Naive thymus-derived CD4-positive, alpha-beta T cell (primary cell): ENCODE measurements around the gene TP73. TPM values are rescaled to one million over a fixed set of nuclear protein-coding genes. Genes with fewer than 3 reads are reported as not detected.

Experiments
- ATAC-seq: fragments of 150-1000 bp; cut with Tn5 transposase; 2 replicates; pipeline ENCODE4 v1.10.0; 2021; ENCODE audit warnings: mild to moderate bottlenecking, moderate library complexity
- CTCF ChIA-PET: fragments of 350-600 bp; sonication (Branson Sonifier 250); formaldehyde crosslinking; loops from one replicate; lab custom pipeline; 2021; ENCODE audit warnings: antibody characterized with exemption; lab: Charles Lee
- POLR2A ChIA-PET: fragments of 350-600 bp; sonication (Branson Sonifier 250); formaldehyde crosslinking; loops from one replicate; lab custom pipeline; 2021; ENCODE audit warnings: antibody characterized with exemption, inconsistent platforms; lab: Charles Lee
- DNase-seq, 9 donors: peaks; one replicate each; pipeline versions ENCODE4 v3.0.0 to v3.0.0-alpha.2; 2020 to 2022; ENCODE audit warnings: mixed read lengths in 1 of 9
- H3K27ac ChIP-seq: one replicate; pipeline ENCODE4 v1.7.0; 2013; ENCODE audit warnings: mild to moderate bottlenecking, low read depth, low read length, moderate library complexity
- H3K27me3 ChIP-seq, 2 donors: one replicate each; pipeline ENCODE4 v1.7.0; 2013; ENCODE audit warnings: low read length in 2 of 2, mild to moderate bottlenecking in 2 of 2, moderate library complexity in 2 of 2; ENCODE audit not compliant: control insufficient read depth in 2 of 2, insufficient read depth in 2 of 2
- H3K36me3 ChIP-seq, 3 experiments: 1 replicate in 2 of 3; 2 replicates in 1 of 3; pipeline ENCODE4 v1.7.0; 2013; ENCODE audit warnings: low read length in 3 of 3, mild to moderate bottlenecking in 3 of 3, moderate library complexity in 1 of 3; ENCODE audit not compliant: insufficient read depth in 3 of 3, control insufficient read depth in 2 of 3
- H3K4me1 ChIP-seq, 2 donors: one replicate each; pipeline ENCODE4 v1.7.0; 2013; ENCODE audit warnings: low read length in 2 of 2, mild to moderate bottlenecking in 2 of 2, moderate library complexity in 1 of 2; ENCODE audit not compliant: control insufficient read depth in 2 of 2, insufficient read depth in 2 of 2
- H3K4me3 ChIP-seq: 2 replicates; pipeline ENCODE4 v1.7.0; 2013; ENCODE audit warnings: mild to moderate bottlenecking, low read length
- H3K9me3 ChIP-seq, 3 experiments: 1 replicate in 2 of 3; 2 replicates in 1 of 3; pipeline ENCODE4 v1.7.0; 2013; ENCODE audit warnings: low read length in 3 of 3; ENCODE audit not compliant: control insufficient read depth in 2 of 3
- H3K27ac Mint-ChIP-seq, 9 donors: one replicate each; pipeline ENCODE4 v1.8.0; 2020 to 2022; ENCODE audit warnings: mixed read lengths in 9 of 9, mild to moderate bottlenecking in 8 of 9, moderate library complexity in 5 of 9, inconsistent platforms in 2 of 9
- H3K27me3 Mint-ChIP-seq, 5 donors: one replicate each; pipeline ENCODE4 v1.8.0; 2021 to 2022; ENCODE audit warnings: mixed read lengths in 5 of 5, mild to moderate bottlenecking in 1 of 5
- H3K36me3 Mint-ChIP-seq, 5 donors: one replicate each; pipeline ENCODE4 v1.8.0; 2020 to 2022; ENCODE audit warnings: mixed read lengths in 5 of 5, mild to moderate bottlenecking in 3 of 5, inconsistent platforms in 1 of 5
- H3K4me1 Mint-ChIP-seq, 7 donors: one replicate each; pipeline ENCODE4 v1.8.0; 2020 to 2022; ENCODE audit warnings: mixed read lengths in 7 of 7, mild to moderate bottlenecking in 3 of 7, inconsistent platforms in 1 of 7
- H3K4me3 Mint-ChIP-seq, 10 donors: one replicate each; pipeline ENCODE4 v1.8.0; 2020 to 2022; ENCODE audit warnings: mild to moderate bottlenecking in 10 of 10, mixed read lengths in 10 of 10, moderate library complexity in 6 of 10, inconsistent platforms in 2 of 10
- H3K9me3 Mint-ChIP-seq, 11 donors: one replicate each; pipeline ENCODE4 v1.8.0; 2020 to 2022; ENCODE audit warnings: mixed read lengths in 11 of 11, mild to moderate bottlenecking in 4 of 11, inconsistent platforms in 1 of 11, moderate library complexity in 1 of 11
- intact Hi-C, 2 donors: fragments of 100-400 bp; cut with micrococcal nuclease; formaldehyde crosslinking; loops; one replicate each; pipeline ENCODE4 v1.15.1; 2023
- polyA plus RNA-seq, 2 donors: library from polyadenylated mRNA; unstranded; fragments of 300-500 nt; fragmentation: Illumina TruSeq; gene quantifications; one replicate each; pipeline ENCODE4 v1.2.3, GENCODE V29; 2021
- total RNA-seq, 6 experiments: library from RNA in 5 of 6; stranded (reverse) in 5 of 6; gene quantifications; 1 replicate in 5 of 6; 2 replicates in 1 of 6; pipeline ENCODE4 v1.2.3 and lab custom pipeline; 2021 to 2026

The TP73 gene
- total and polyA plus RNA-seq, 7 experiments from 2014 or later, result 0.03 to 2.4 (median 0.15) TPM; not detected in 2

DNA sequence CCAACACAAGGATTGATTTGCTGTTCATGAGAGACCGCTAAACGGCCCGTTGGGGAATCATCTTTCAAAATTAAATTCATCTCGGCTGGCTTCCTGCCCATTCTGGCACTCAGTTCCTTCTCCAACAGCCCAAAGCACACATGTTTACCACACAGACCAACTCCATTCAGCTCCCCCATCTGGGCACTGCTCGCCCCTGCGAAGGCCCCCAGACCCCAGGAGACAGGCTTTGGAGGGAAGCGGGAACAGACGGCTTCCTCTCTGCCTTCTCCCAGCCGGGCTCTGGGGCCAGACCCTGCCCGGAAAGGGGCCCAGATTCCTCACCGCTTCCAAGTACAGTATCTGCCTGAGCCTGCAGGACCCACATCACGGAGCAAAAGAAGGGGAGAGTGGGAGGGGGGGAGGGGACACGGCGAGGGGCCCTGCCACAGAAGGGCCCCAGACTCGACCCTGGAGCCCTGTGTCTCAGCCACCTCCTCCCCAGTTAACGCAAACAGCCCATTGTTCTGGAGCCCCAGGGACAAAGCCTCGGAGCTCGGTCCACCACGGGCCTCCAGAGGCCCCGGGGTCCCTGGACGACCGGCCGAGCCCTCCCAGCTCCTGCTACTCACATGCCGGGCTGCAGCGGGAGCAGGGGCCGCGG is 41.7 kb upstream of the TP73 start:
- ATAC-seq (no peak), DNase-seq (no peak)
- ChIA-PET POLR2A (no interaction called here), CTCF (interaction anchor here (1.6 kb wide), 1 partner anchor 10 kb away, joined by 4 read pairs; no protein-coding TSS in a partner anchor)
- H3K4me1 ChIP-seq, result peaks cover 0 to 9% of the 10 kb centered on the region in 2 donors
- no peak overlapping the region for H3K27ac ChIP-seq
- no peak overlapping the region for H3K4me3 ChIP-seq
- H3K4me3 Mint-ChIP-seq, result peak overlapping the region in 9 of 10 donors; percentile 70 to 86 (median 79)
- H3K27me3 Mint-ChIP-seq, result peaks cover 0 to 34% (median 6%) of the 10 kb centered on the region in 5 donors
- H3K27me3 ChIP-seq, result no peaks in the 10 kb centered on the region
- no peaks in the 10 kb centered on the region for H3K36me3 Mint-ChIP-seq
- peak overlapping the region in 2 of 9 donors; percentile 20 to 42 for H3K27ac Mint-ChIP-seq
- no peaks in the 10 kb centered on the region for H3K9me3 Mint-ChIP-seq
- intact Hi-C loops, result loop anchor here in 1 of 2 donors (1.0 kb wide), 1 partner anchor 79 kb away; no protein-coding TSS in a partner anchor
- H3K36me3 ChIP-seq, result no peaks in the 10 kb centered on the region
- no peaks in the 10 kb centered on the region for H3K9me3 ChIP-seq
- H3K4me1 Mint-ChIP-seq, result peaks cover 0 to 10% (median 10%) of the 10 kb centered on the region in 7 donors

DNA sequence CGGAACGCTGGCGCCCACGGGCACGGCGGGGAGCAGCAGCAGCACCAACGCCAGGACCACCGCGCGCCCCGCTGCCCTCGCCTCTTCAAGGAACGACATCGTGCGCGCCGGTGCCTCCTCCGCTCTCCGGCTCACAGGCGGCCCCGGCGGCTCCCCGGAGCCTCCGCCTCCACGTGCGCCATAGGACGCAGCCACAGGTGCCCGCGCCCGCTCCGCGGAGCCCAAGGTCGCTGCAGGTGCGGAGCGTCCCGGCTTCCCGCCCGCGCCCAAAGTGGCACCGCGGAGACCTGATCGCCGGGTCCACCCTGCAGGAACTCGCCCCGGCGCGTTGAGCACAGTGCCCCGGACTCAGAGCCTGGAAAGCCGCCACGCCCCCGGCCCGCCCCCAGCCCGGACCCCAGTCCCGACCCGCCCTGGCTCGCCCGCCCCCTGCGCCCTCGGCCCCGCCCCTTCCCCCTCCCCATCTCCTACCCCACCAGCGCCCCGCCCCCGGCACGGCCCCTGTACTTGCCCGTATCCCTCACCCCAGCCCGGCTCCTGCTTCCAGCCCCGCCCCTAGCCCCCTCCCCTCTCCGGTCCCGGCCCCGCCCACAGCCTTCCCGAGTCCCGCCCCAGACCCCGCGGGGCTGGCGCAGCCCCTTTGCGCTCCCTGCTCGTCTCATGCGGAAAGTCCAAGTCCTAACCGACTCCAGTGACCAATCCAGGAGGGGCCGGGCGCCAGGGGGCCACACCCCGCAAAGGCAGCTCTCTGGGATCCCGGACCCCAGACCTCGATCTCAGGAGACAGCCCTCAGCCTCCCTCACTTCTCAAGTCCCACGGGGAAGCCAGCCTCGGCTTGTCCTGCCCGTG is 40.9 kb upstream of the TP73 start, which contains the start of gene MEGF6:
MEGF6 (minus strand) TSS at position 339 of the 850 bp plus-strand sequence; CDS start at position 99, 240 bp downstream.
- Mint-ChIP-seq H3K27me3 (peaks cover 0 to 34% (median 6%) of the 10 kb centered on the region in 5 donors), H3K4me3 (peak within 1 kb of the TSS; percentile 30 to 86 (median 80)), H3K27ac (peak within 1 kb of the TSS in 2 of 9 donors; percentile 20 to 42), H3K4me1 (peaks cover 0 to 10% (median 10%) of the 10 kb centered on the region in 7 donors), H3K36me3 (no peaks in the 10 kb centered on the region), H3K9me3 (no peaks in the 10 kb centered on the region)
- POLR2A ChIA-PET, result interaction anchor here (1.1 kb wide), 1 partner anchor 10 kb away, joined by 3 read pairs; no protein-coding TSS in a partner anchor
- Histone ChIP-seq H3K4me1 (peaks cover 0 to 9% of the 10 kb centered on the region in 2 donors), H3K9me3 (no peaks in the 10 kb centered on the region), H3K4me3 (no peak within 1 kb of the TSS), H3K27ac (no peak within 1 kb of the TSS), H3K27me3 (no peaks in the 10 kb centered on the region), H3K36me3 (no peaks in the 10 kb centered on the region)
- peak in 4 of 9 donors; percentile 28 to 59 (median 36) for DNase-seq
- intact Hi-C loops, result loop anchor here in 1 of 2 donors (1.0 kb wide), 1 partner anchor 80 kb away; no protein-coding TSS in a partner anchor
- CTCF ChIA-PET, result interaction anchor here (1.6 kb wide), 1 partner anchor 9 kb away, joined by 4 read pairs; no protein-coding TSS in a partner anchor
- ATAC-seq, result peak; percentile 75

DNA sequence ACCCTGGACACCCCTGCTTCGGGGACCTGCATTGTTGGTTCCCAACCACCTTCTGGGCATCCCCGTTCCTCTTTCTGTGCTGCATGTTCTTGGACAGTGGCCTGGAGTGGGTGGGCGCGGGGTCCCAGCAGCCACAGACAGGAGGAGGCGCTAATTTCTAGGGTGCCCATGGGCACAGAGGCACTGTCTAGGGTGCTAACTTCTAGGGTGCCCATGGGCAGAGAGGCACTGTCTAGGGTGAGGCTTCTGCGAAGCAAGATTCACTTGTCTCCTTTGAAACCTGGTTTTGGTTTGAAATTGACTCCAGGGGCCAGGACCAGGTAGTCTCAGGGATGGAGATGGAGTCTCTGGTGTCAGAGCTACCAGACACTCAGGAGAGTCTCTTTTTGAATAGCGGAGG is 40.2 kb upstream of the TP73 start:
- H3K4me3 Mint-ChIP-seq, result peak overlapping the region; percentile 30 to 86 (median 75)
- CTCF ChIA-PET, result interaction anchor here (1.6 kb wide), 1 partner anchor 8 kb away, joined by 4 read pairs; no protein-coding TSS in a partner anchor
- no peaks in the 10 kb centered on the region for H3K9me3 Mint-ChIP-seq
- H3K27me3 ChIP-seq, result no peaks in the 10 kb centered on the region
- no peaks in the 10 kb centered on the region for H3K9me3 ChIP-seq
- H3K36me3 ChIP-seq, result no peaks in the 10 kb centered on the region
- peaks cover 0 to 10% (median 10%) of the 10 kb centered on the region in 7 donors for H3K4me1 Mint-ChIP-seq
- POLR2A ChIA-PET, result interaction anchor here (1.1 kb wide), 1 partner anchor 9 kb away, joined by 3 read pairs; no protein-coding TSS in a partner anchor
- ATAC-seq, result no peak
- H3K27me3 Mint-ChIP-seq, result peaks cover 0 to 34% (median 6%) of the 10 kb centered on the region in 5 donors
- intact Hi-C loops, result no loop called here
- no peak overlapping the region for H3K27ac Mint-ChIP-seq
- H3K4me3 ChIP-seq, result no peak overlapping the region
- H3K4me1 ChIP-seq, result peaks cover 0 to 9% of the 10 kb centered on the region in 2 donors
- no peaks in the 10 kb centered on the region for H3K36me3 Mint-ChIP-seq
- no peak overlapping the region for H3K27ac ChIP-seq
- DNase-seq, result no peak

DNA sequence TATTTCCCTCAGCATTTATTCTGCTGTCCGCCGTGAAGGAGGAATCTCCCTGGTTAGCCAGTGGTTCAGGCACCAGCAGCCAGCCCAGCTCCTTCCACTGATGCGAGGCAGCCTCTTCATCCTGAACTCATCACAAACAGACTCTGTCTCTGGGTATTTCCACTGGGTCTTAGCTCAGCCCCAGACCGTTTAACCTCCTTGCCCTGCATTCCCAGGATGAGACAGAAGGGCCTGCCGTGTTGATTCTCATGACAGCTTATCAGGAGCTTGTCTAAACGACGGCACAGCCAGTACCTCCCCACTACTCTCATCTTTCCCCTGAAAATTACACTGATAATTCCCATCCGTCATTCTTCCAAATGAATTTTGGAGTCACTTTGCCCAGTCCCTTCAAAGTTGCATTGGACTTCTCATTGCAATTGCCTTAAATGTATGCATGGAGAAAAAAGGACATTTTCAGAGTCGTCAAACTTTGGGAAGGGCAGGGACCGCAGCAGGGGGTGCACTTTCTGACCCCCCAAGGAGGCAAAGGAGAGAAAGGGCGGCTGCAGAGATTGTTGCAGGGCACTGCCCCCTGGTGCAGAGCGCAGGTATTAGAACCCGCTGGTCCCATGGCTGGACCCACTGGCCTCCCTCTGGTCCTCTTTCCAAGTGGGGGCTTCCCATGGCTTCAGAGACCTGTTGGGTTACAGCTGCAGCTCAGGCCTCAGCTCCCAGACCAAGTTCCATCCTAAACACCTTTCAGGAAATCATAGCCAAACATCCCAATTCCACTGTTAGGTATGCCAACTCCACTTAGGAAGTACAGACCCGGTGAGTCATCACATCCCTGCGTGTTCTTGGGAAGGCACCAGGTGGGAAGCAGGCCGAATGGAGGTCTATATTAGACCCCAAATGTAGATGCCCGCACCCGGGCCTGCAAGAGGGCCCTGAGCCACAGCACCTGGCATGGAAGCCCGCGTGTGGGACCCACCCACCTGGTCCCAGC is 37.3 kb upstream of the TP73 start:
- CTCF ChIA-PET, result interaction anchor here (0.9 to 2.3 kb wide), 4 partner anchors 17 to 162 kb away, joined by 3 to 10 read pairs (median 4); no protein-coding TSS in a partner anchor
- no peak overlapping the region for H3K4me3 ChIP-seq
- H3K36me3 ChIP-seq, result no peaks in the 10 kb centered on the region
- POLR2A ChIA-PET, result no interaction called here
- intact Hi-C loops, result loop anchor here in 1 of 2 donors (1.0 kb wide), 1 partner anchor 124 kb away; no protein-coding TSS in a partner anchor
- H3K9me3 Mint-ChIP-seq, result no peaks in the 10 kb centered on the region
- no peak overlapping the region for H3K27ac Mint-ChIP-seq
- no peaks in the 10 kb centered on the region for H3K27me3 ChIP-seq
- H3K4me1 Mint-ChIP-seq, result peaks cover 0 to 18% (median 15%) of the 10 kb centered on the region in 7 donors
- no peak overlapping the region for H3K27ac ChIP-seq
- ATAC-seq (no peak), DNase-seq (no peak)
- H3K9me3 ChIP-seq, result no peaks in the 10 kb centered on the region
- peaks cover 0 to 9% of the 10 kb centered on the region in 2 donors for H3K4me1 ChIP-seq
- H3K27me3 Mint-ChIP-seq, result peaks cover 0 to 31% (median 6%) of the 10 kb centered on the region in 5 donors
- no peak overlapping the region for H3K4me3 Mint-ChIP-seq
- H3K36me3 Mint-ChIP-seq, result no peaks in the 10 kb centered on the region

DNA sequence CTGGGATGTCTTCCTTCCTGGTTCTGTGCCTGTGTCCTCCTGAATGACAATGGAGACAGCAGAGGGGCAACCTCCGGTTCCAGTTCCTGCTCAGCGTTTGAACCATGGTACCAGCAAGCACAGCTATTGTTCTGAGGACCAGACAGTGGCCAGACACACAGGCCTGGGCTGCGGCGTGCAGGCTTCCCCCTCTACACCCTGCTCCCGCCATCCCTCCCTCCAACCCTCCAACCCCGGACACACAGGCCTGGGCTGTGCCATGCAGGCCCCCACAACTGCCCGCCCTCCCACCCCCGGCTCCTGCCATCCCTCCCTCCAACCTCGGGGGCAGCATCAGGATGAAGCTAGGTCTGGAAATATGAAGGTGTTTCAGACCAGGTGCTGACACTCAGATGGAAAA is 35.5 kb upstream of the TP73 start:
- H3K4me3 Mint-ChIP-seq, result no peak overlapping the region
- Histone ChIP-seq H3K36me3 (no peaks in the 10 kb centered on the region), H3K9me3 (no peaks in the 10 kb centered on the region), H3K4me3 (no peak overlapping the region), H3K27me3 (no peaks in the 10 kb centered on the region), H3K4me1 (peaks cover 0 to 4% of the 10 kb centered on the region in 2 donors), H3K27ac (no peak overlapping the region)
- H3K9me3 Mint-ChIP-seq, result no peaks in the 10 kb centered on the region
- POLR2A ChIA-PET, result interaction anchor here (0.6 kb wide), 1 partner anchor 71 kb away, joined by 3 read pairs; no protein-coding TSS in a partner anchor
- intact Hi-C loops, result no loop called here
- H3K27ac Mint-ChIP-seq, result no peak overlapping the region
- H3K27me3 Mint-ChIP-seq, result peaks cover 0 to 25% (median 6%) of the 10 kb centered on the region in 5 donors
- no peak for DNase-seq
- CTCF ChIA-PET, result interaction anchor here (1.2 kb wide), 1 partner anchor 52 kb away, joined by 4 read pairs; no protein-coding TSS in a partner anchor
- H3K36me3 Mint-ChIP-seq, result no peaks in the 10 kb centered on the region
- peaks cover 5 to 24% (median 14%) of the 10 kb centered on the region in 7 donors for H3K4me1 Mint-ChIP-seq
- no peak for ATAC-seq
